Ishikawa (cell line): ENCODE measurements around the gene PTPRA.

ENCODE experiments used
- CEBPB ChIP-seq: IDR thresholded peaks from 2 replicates; pipeline ENCODE4 v1.6.1; 2012
- CREB1 ChIP-seq: IDR thresholded peaks from 2 replicates; pipeline ENCODE4 v1.6.1; 2012; ENCODE audit warnings: low read depth
- EGR1 ChIP-seq: IDR thresholded peaks from 2 replicates; pipeline ENCODE4 v1.6.1; 2012
- EP300 ChIP-seq: IDR thresholded peaks from 2 replicates; pipeline ENCODE4 v1.6.1; 2012; ENCODE audit warnings: borderline replicate concordance
- FOXM1 ChIP-seq: IDR thresholded peaks from 2 replicates; pipeline ENCODE4 v1.6.1; 2012; ENCODE audit warnings: low read depth, borderline replicate concordance
- NFIC ChIP-seq: IDR thresholded peaks from 2 replicates; pipeline ENCODE4 v1.6.1; 2012
- RAD21 ChIP-seq: IDR thresholded peaks from 2 replicates; pipeline ENCODE4 v1.6.1; 2012; ENCODE audit warnings: low read depth
- TAF1 ChIP-seq: IDR thresholded peaks from 2 replicates; pipeline ENCODE4 v1.6.1; 2012; ENCODE audit warnings: low read depth, mild to moderate bottlenecking
- TCF12 ChIP-seq: IDR thresholded peaks from 2 replicates; pipeline ENCODE4 v1.6.1; 2012; ENCODE audit warnings: low read depth
- TEAD4 ChIP-seq: IDR thresholded peaks from 2 replicates; pipeline ENCODE4 v1.6.1; 2012
- YY1 ChIP-seq: IDR thresholded peaks from 2 replicates; pipeline ENCODE4 v1.6.1; 2012; ENCODE audit warnings: low read depth
- ZBTB7A ChIP-seq: IDR thresholded peaks from 2 replicates; pipeline ENCODE4 v1.6.1; 2012; ENCODE audit warnings: low read depth
- TF ChIP-seq, protein P1 (sequence below): IDR thresholded peaks from 2 replicates; pipeline ENCODE4 v1.6.1; 2012; ENCODE audit warnings: low read depth, mild to moderate bottlenecking
- TF ChIP-seq, protein P2 (sequence below): IDR thresholded peaks from 2 replicates; pipeline ENCODE4 v1.6.1; 2012
- TF ChIP-seq, protein P3 (sequence below): IDR thresholded peaks from 2 replicates; pipeline ENCODE4 v1.6.1; 2012

Gene PTPRA

DNA sequence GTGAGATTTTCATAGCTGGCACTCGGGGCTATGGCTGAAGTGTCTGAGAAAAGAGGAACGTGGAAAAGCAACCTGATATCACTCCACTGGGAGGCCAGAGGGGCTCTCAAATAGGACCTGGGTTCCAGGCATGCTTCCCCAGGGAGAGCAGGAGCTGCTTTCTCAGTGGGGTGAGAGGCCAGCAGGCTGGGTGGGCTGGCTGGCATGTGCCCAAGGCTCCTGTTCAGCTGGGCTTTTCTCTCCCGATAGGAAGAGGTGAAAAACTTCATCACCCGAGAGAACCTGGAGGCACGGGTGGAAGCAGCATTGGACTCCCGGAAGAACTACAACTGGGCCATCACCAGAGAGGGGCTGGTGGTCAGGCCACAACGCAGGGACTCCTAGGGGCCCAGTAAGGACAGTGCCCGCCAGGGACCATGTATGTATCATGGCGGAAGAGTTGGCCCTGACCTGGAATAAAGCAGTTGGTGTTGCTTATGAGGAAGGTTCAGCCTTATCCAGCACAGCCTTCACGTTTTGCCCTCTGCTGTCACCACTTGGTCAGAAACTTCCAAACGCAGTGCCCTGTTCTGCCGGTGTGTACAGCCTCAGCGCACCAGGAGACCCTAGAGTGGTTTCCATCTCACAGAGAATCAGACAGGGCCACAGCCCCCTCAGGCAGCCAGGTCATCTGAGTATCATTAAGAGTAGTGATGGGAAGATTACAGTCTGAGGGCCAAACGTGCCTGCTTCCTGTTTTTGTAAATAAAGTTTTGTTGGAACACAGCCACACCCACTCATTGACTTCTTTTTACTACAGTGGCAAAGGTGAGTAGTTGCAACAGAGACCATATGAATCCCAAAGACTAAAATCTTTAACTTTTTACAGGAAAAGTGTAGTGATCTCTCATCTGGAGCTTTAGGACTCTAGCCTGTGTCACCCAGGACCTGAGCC is 174.5 kb downstream of the PTPRA start:
- no peak for TF ChIP-seq CEBPB

DNA sequence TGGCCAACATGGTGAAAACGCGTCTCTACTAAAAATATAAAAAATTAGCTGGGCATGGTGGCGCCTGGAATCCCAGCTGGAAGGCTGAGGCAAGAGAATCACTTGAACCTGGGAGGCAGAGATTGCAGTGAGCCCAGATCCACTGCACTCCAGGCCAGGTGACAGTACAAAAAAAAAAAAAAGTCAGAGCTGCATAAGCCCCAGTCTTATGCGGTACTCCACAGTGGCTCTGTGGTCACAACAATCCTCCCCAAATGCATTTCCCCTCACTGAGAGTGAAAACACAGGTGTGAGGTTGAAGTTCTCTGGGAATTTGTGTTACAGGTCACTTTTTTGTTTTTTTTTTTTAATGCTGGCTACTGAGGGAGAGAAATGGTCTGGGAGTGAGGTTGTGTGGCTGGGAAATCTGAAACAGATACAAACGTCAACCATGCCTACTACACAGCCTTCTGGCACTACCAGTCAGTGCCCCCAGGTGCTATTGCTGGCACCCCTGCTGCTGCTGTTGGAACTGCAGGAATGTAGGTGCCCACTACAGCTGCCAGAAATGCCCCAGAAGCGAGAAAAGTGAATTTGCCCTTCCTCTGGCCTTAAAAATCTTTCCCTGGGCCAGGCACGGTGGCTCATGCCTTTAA is 178.2 kb downstream of the PTPRA start:
- TF ChIP-seq CEBPB: no peak
- TF ChIP-seq NFIC: no peak
- TF ChIP-seq FOXM1: no peak
- TF ChIP-seq TAF1: no peak
- TF ChIP-seq YY1: no peak
- TF ChIP-seq TEAD4: no peak
- no peak for TF ChIP-seq CREB1
- no peak for TF ChIP-seq ZBTB7A
- TF ChIP-seq EGR1: no peak
- no peak for TF ChIP-seq RAD21
- TF ChIP-seq, protein P1, sequence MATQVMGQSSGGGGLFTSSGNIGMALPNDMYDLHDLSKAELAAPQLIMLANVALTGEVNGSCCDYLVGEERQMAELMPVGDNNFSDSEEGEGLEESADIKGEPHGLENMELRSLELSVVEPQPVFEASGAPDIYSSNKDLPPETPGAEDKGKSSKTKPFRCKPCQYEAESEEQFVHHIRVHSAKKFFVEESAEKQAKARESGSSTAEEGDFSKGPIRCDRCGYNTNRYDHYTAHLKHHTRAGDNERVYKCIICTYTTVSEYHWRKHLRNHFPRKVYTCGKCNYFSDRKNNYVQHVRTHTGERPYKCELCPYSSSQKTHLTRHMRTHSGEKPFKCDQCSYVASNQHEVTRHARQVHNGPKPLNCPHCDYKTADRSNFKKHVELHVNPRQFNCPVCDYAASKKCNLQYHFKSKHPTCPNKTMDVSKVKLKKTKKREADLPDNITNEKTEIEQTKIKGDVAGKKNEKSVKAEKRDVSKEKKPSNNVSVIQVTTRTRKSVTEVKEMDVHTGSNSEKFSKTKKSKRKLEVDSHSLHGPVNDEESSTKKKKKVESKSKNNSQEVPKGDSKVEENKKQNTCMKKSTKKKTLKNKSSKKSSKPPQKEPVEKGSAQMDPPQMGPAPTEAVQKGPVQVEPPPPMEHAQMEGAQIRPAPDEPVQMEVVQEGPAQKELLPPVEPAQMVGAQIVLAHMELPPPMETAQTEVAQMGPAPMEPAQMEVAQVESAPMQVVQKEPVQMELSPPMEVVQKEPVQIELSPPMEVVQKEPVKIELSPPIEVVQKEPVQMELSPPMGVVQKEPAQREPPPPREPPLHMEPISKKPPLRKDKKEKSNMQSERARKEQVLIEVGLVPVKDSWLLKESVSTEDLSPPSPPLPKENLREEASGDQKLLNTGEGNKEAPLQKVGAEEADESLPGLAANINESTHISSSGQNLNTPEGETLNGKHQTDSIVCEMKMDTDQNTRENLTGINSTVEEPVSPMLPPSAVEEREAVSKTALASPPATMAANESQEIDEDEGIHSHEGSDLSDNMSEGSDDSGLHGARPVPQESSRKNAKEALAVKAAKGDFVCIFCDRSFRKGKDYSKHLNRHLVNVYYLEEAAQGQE: no peak
- TF ChIP-seq, protein P2, sequence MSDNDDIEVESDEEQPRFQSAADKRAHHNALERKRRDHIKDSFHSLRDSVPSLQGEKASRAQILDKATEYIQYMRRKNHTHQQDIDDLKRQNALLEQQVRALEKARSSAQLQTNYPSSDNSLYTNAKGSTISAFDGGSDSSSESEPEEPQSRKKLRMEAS: no peak
- TF ChIP-seq TCF12: no peak
- TF ChIP-seq EP300: no peak
- TF ChIP-seq, protein P3, sequence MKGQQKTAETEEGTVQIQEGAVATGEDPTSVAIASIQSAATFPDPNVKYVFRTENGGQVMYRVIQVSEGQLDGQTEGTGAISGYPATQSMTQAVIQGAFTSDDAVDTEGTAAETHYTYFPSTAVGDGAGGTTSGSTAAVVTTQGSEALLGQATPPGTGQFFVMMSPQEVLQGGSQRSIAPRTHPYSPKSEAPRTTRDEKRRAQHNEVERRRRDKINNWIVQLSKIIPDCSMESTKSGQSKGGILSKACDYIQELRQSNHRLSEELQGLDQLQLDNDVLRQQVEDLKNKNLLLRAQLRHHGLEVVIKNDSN: no peak

DNA sequence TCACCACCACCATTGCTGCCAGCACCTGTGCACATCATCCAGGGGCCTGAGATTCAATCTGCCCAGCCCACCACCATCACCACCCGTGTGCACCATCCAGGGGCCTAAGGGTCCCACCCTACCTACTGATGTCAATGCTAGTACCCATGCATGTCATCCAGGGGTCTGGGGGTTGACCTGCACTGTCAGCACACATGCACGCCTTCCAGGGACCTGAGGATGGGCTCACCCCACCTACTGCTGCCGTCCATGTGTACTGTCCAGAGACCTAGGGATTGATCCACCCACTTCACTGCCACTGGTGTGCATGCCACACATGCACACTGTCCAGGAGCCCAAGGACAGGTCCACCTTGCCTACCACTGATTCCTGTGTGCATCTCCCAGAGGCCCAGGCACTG is 186.2 kb downstream of the PTPRA start:
- TF ChIP-seq CEBPB (no peak), NFIC (no peak), TCF12 (no peak), CREB1 (no peak), TEAD4 (no peak), FOXM1 (no peak), ZBTB7A (no peak), EP300 (no peak), YY1 (no peak), RAD21 (no peak), EGR1 (no peak), TAF1 (no peak)
- TF ChIP-seq, protein P3: no peak
- TF ChIP-seq, protein P2: no peak
- TF ChIP-seq, protein P1: no peak

DNA sequence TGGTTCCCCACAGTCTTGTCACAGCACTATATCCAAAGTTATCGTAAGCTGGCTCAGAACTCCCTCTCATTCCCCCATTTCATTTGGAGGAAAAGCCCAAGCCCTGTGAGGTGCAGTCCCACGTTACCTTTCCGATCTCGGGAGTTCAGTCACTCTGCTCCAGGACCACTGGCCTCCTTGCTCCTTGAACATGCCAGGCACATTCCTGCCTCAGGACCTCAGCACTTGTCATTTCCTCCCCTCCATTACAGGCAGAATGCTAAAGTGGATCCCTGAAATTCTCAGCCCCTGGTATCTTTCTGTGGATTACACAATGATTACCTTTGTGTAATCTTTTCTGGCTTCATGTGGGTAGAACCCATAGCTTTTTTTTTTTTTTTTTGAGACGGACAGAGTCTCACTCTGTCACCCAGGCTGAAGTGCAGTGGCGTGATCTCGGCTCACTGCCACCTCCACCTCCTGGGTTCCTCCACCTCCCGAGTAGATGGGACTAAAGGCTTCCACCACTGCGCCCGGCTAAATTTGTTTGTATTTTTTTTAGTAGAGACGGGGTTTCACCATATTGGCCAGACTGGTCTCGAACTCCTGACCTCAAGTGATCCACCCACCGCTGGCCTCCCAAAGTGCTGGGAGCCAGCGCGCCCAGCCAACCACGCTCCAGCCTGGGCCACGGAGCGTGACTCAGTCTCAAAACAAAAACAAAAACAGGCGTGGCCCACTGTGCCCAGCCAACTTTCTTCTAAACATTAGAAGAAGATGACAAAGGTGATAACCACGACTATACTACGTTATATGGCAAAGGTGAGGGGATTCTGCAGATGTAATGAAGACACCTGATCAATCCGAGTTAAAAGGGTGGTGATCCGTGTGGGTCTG is 194.1 kb downstream of the PTPRA start:
- TF ChIP-seq, protein P1: no peak
- TF ChIP-seq NFIC: no peak
- TF ChIP-seq FOXM1: no peak
- no peak for TF ChIP-seq TAF1
- TF ChIP-seq EP300: no peak
- no peak for TF ChIP-seq TEAD4
- no peak for TF ChIP-seq ZBTB7A
- no peak for TF ChIP-seq CREB1
- no peak for TF ChIP-seq CEBPB
- TF ChIP-seq RAD21: no peak
- TF ChIP-seq TCF12: no peak
- TF ChIP-seq, protein P3: no peak
- TF ChIP-seq, protein P2: no peak
- TF ChIP-seq EGR1: no peak
- no peak for TF ChIP-seq YY1
